Uterus (tissue), 4 donors: Measurements from ENCODE around the gene MGAT4A. TPM values are rescaled to one million over a fixed set of nuclear protein-coding genes. Genes with fewer than 3 reads are reported as not detected.

Source experiments
- DNase-seq, 2 donors: peaks; one replicate each; pipeline ENCODE4 v3.0.0-alpha.2; 2019 to 2020
- H3K27ac ChIP-seq, 2 donors: fragments of 200-600 bp; sonication (generic); 1 replicate in 1 of 2; 2 replicates in 1 of 2; pipeline ENCODE4 v1.5.1; 2016 to 2018
- H3K27me3 ChIP-seq, 2 donors: fragments of 200-600 bp; sonication (generic); one replicate each; pipeline ENCODE4 v1.5.1; 2018 to 2019; ENCODE audit warnings: control low read depth in 1 of 2
- H3K36me3 ChIP-seq, 2 donors: fragments of 200-600 bp; sonication (generic); one replicate each; pipeline ENCODE4 v1.5.1; 2019; ENCODE audit warnings: control low read depth in 1 of 2
- H3K4me1 ChIP-seq, 2 donors: fragments of 200-600 bp; sonication (generic); one replicate each; pipeline ENCODE4 v1.5.1; 2018 to 2019; ENCODE audit warnings: control low read depth in 1 of 2
- H3K4me3 ChIP-seq, 2 donors: fragments of 200-600 bp; sonication (generic); 1 replicate in 1 of 2; 2 replicates in 1 of 2; pipeline ENCODE4 v1.5.1; 2018 to 2019; ENCODE audit warnings: mild to moderate bottlenecking in 1 of 2
- H3K9me3 ChIP-seq, 2 donors: fragments of 200-600 bp; sonication (generic); one replicate each; pipeline ENCODE4 v1.5.1; 2019; ENCODE audit warnings: control low read depth in 1 of 2
- CTCF ChIP-seq, 4 experiments: fragments of 200-600 bp in 2 of 4; fragments of 450-650 bp in 2 of 4; sonication (generic) in 2 of 4; IDR thresholded peaks; one replicate each; pipeline ENCODE4 v1.5.1; 2016 to 2019; ENCODE audit warnings: antibody characterized with exemption in 4 of 4, mild to moderate bottlenecking in 2 of 4, moderate library complexity in 1 of 4
- POLR2A ChIP-seq, 2 donors: fragments of 450-650 bp; IDR thresholded peaks; one replicate each; pipeline ENCODE4 v1.6.1; 2016; ENCODE audit warnings: antibody characterized with exemption in 2 of 2, mild to moderate bottlenecking in 1 of 2, moderate library complexity in 1 of 2
- intact Hi-C: fragments of 100-400 bp; cut with DNase I; formaldehyde crosslinking; loops from one replicate; pipeline ENCODE4 v1.15.1; 2023; ENCODE audit warnings: low total_unique reads
- total RNA-seq, 4 donors: library from RNA; depleted of rRNA in 3 of 4; stranded (reverse); fragments of >200 nt in 3 of 4; gene quantifications; one replicate each; pipeline versions ENCODE4 v1.1.0 to v1.2.4, GENCODE V29; 2014 to 2023
- donor health status: DM: yes; HTN: yes; CAD: no.

MGAT4A gene
- total RNA-seq, 4 donors from 2014 or later = 25.9 to 107 (median 52.9) TPM

GRCh38 chr2:98771721-98772524 is 41.0 kb upstream of the MGAT4A start:
- Histone ChIP-seq H3K4me3 (no peak overlapping the region), H3K27ac (no peak overlapping the region), H3K36me3 (no peaks in the 10 kb centered on the region), H3K27me3 (no peaks in the 10 kb centered on the region), H3K4me1 (no peaks in the 10 kb centered on the region), H3K9me3 (no peaks in the 10 kb centered on the region)
- intact Hi-C loops = no loop called here
- no peak for DNase-seq
- TF ChIP-seq POLR2A (IDR thresholded peaks at IDR 0.05) = no peak
- no peak for TF ChIP-seq CTCF (IDR thresholded peaks at IDR 0.05)

GRCh38 chr2:98771264-98771663 is 40.3 kb upstream of the MGAT4A start:
- H3K27me3 ChIP-seq = no peaks in the 10 kb centered on the region
- intact Hi-C loops = no loop called here
- H3K36me3 ChIP-seq = no peaks in the 10 kb centered on the region
- TF ChIP-seq POLR2A (IDR thresholded peaks at IDR 0.05) = no peak
- TF ChIP-seq CTCF (IDR thresholded peaks at IDR 0.05) = no peak
- H3K9me3 ChIP-seq = no peaks in the 10 kb centered on the region
- no peak for DNase-seq
- no peaks in the 10 kb centered on the region for H3K4me1 ChIP-seq
- H3K4me3 ChIP-seq = no peak overlapping the region
- H3K27ac ChIP-seq = no peak overlapping the region

DNA sequence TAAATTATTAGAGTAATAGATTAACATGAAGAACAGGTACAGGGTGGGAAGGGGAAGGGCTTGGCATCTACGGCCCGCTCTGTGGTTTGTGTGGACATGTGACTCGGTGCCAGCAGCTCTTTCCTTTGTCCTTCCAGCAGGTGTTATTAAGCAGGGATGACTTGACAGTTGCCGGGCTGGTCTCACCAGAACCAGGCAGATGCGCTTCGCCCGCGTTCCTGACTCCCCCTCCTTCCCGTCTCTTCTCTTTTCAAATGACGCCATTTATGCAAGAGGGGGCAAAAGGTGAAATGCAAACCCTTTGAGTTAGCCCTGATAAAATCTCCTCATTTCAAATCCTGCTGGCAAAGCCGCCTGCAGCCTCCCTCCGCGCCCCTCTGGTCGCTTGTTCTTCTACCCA is 38.9 kb upstream of the MGAT4A start:
- Histone ChIP-seq H3K27ac (no peak overlapping the region), H3K36me3 (no peaks in the 10 kb centered on the region), H3K4me3 (no peak overlapping the region), H3K4me1 (no peaks in the 10 kb centered on the region), H3K27me3 (no peaks in the 10 kb centered on the region), H3K9me3 (no peaks in the 10 kb centered on the region)
- TF ChIP-seq CTCF (IDR thresholded peaks at IDR 0.05) = no peak
- no peak for TF ChIP-seq POLR2A (IDR thresholded peaks at IDR 0.05)
- intact Hi-C loops = no loop called here
- DNase-seq = no peak

DNA sequence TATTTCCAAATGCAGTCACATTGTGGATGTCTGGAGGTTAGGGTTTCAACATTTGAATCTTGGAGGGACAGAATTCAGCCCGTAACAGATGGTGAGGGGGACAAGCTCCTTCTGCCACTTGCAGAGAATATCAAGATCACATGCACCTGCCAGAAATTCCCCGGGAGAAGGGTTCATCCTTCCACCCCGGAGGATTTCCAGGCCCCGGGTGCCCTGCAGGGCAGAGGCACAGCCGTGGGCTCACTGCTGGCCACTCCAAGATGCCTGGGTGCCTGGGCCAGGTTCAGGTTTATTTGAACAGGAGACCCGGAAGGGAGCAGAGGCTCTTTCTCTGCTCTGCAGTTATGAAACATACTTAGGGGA is 38.2 kb upstream of the MGAT4A start:
- Histone ChIP-seq H3K36me3 (no peaks in the 10 kb centered on the region), H3K27ac (no peak overlapping the region), H3K9me3 (no peaks in the 10 kb centered on the region), H3K4me1 (no peaks in the 10 kb centered on the region), H3K4me3 (no peak overlapping the region), H3K27me3 (no peaks in the 10 kb centered on the region)
- no peak for TF ChIP-seq POLR2A (IDR thresholded peaks at IDR 0.05)
- TF ChIP-seq CTCF (IDR thresholded peaks at IDR 0.05) = no peak
- DNase-seq = no peak
- intact Hi-C loops = no loop called here

- Histone ChIP-seq H3K36me3 (no peaks in the 10 kb centered on the region), H3K27me3 (no peaks in the 10 kb centered on the region), H3K27ac (no peak overlapping the region), H3K4me3 (no peak overlapping the region), H3K9me3 (no peaks in the 10 kb centered on the region), H3K4me1 (no peaks in the 10 kb centered on the region)
- DNase-seq = no peak
- no peak for TF ChIP-seq POLR2A (IDR thresholded peaks at IDR 0.05)
- TF ChIP-seq CTCF (IDR thresholded peaks at IDR 0.05) = no peak
- intact Hi-C loops = no loop called here
These were observed 37.6 kb upstream of the MGAT4A start for GRCh38 chr2:98768384-98769113.
